Measurements from ENCODE around the gene HOXC9.

The HOXC9 gene

GRCh38 chr12:53986686-53987483, 13.1 kb upstream of the HOXC9 start:
- in situ Hi-C loops (cut with HindIII; ENCODE audit: low sequenced_read_pairs): no loop called here

GRCh38 chr12:53987787-53988230, 12.2 kb upstream of the HOXC9 start:
- in situ Hi-C loops (cut with HindIII; ENCODE audit: low sequenced_read_pairs): no loop called here

GRCh38 chr12:53988541-53989226, 11.3 kb upstream of the HOXC9 start:
- in situ Hi-C loops (cut with HindIII; ENCODE audit: low sequenced_read_pairs): no loop called here

- in situ Hi-C loops (cut with HindIII; ENCODE audit: low sequenced_read_pairs): no loop called here
These were observed 10.5 kb upstream of the HOXC9 start for GRCh38 chr12:53989227-53990113.

GRCh38 chr12:53990311-53991076, 9.5 kb upstream of the HOXC9 start:
- in situ Hi-C loops (cut with HindIII; ENCODE audit: low sequenced_read_pairs): no loop called here

GRCh38 chr12:53991077-53991460, 8.9 kb upstream of the HOXC9 start:
- in situ Hi-C loops (cut with HindIII; ENCODE audit: low sequenced_read_pairs): no loop called here

GRCh38 chr12:53992377-53992889, 7.5 kb upstream of the HOXC9 start:
- in situ Hi-C loops (cut with HindIII; ENCODE audit: low sequenced_read_pairs): no loop called here

GRCh38 chr12:53993162-53994008, 6.6 kb upstream of the HOXC9 start:
- in situ Hi-C loops (cut with HindIII; ENCODE audit: low sequenced_read_pairs): no loop called here

GRCh38 chr12:53994009-53994263, 6.0 kb upstream of the HOXC9 start:
- in situ Hi-C loops (cut with HindIII; ENCODE audit: low sequenced_read_pairs): no loop called here

GRCh38 chr12:53994264-53995001, 5.5 kb upstream of the HOXC9 start:
- in situ Hi-C loops (cut with HindIII; ENCODE audit: low sequenced_read_pairs): no loop called here

GRCh38 chr12:53995002-53995377, 5.0 kb upstream of the HOXC9 start:
- in situ Hi-C loops (cut with HindIII; ENCODE audit: low sequenced_read_pairs): no loop called here

GRCh38 chr12:53995378-53996239, 4.4 kb upstream of the HOXC9 start:
- in situ Hi-C loops (cut with HindIII; ENCODE audit: low sequenced_read_pairs): no loop called here

GRCh38 chr12:53996240-53997203, 3.4 kb upstream of the HOXC9 start:
- in situ Hi-C loops (cut with HindIII; ENCODE audit: low sequenced_read_pairs): no loop called here

GRCh38 chr12:53997204-53998109, 2.5 kb upstream of the HOXC9 start:
- in situ Hi-C loops (cut with HindIII; ENCODE audit: low sequenced_read_pairs): no loop called here

- in situ Hi-C loops (cut with HindIII; ENCODE audit: low sequenced_read_pairs): no loop called here
These were observed 1.7 kb upstream of the HOXC9 start for GRCh38 chr12:53998110-53998899.

All from DLD1 (cell line).